Transverse colon (tissue), 3 donors: ENCODE data around the gene OBSCN.

ENCODE experiments used
- EP300 ChIP-seq: sonication (generic); formaldehyde crosslinking; IDR thresholded peaks from one replicate; pipeline ENCODE4 v1.6.1; 2017; ENCODE audit warnings: antibody characterized with exemption, low read depth
- TF ChIP-seq, protein P1 (sequence below), 5 experiments: fragments of 200-600 bp in 3 of 5; fragments of 450-650 bp in 2 of 5; sonication (generic) in 3 of 5; IDR thresholded peaks; 1 replicate in 2 of 5; 2 replicates in 3 of 5; pipeline ENCODE4 v1.5.1; 2016 to 2017; ENCODE audit warnings: antibody characterized with exemption in 5 of 5, inconsistent platforms in 3 of 5, mild to moderate bottlenecking in 2 of 5, moderate library complexity in 1 of 5

DNA sequence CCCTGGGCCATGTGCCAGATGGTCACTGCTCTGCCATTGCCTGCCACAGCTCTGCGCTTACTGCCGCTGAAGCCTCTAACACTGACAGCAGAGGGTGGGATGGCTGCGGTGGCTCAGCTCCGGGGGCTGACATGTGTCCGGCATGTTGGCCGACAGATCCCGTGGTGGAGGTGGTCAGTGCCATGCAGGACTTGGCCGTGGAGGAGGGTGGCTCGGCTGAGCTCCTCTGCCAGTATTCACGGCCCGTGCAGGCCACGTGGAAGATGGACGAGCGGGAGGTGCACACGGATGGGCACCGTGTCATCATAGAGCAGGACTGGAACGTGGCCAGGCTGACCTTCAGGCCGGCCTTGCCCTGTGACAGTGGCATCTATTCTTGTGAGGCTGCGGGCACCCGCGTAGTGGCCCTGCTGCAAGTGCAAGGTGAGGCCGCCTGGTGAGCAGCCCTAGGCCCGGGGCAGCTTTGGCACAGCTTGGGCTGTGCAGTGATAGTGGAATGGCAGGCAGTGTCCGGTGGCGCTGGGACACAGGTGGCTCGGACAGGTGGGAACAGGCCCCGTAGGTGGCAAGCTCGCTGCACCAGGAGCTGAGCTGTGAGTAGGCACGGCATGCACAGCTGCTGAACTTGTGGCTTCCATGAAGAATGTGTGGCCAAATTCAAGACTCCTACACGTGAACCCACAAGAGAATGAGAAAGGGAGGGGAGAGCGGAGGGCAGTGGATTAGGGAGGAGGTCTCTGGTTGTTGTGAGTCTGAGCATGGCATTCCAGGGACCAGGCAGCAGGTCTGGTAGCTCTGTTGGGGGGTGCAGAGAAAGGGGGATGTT, 107.0 kb downstream of the OBSCN start:
- TF ChIP-seq, protein P1, sequence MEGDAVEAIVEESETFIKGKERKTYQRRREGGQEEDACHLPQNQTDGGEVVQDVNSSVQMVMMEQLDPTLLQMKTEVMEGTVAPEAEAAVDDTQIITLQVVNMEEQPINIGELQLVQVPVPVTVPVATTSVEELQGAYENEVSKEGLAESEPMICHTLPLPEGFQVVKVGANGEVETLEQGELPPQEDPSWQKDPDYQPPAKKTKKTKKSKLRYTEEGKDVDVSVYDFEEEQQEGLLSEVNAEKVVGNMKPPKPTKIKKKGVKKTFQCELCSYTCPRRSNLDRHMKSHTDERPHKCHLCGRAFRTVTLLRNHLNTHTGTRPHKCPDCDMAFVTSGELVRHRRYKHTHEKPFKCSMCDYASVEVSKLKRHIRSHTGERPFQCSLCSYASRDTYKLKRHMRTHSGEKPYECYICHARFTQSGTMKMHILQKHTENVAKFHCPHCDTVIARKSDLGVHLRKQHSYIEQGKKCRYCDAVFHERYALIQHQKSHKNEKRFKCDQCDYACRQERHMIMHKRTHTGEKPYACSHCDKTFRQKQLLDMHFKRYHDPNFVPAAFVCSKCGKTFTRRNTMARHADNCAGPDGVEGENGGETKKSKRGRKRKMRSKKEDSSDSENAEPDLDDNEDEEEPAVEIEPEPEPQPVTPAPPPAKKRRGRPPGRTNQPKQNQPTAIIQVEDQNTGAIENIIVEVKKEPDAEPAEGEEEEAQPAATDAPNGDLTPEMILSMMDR (IDR thresholded peaks at IDR 0.05): no peak
- TF ChIP-seq EP300: no peak
